ENCODE data around the gene TFAP2E.

TFAP2E gene

DNA sequence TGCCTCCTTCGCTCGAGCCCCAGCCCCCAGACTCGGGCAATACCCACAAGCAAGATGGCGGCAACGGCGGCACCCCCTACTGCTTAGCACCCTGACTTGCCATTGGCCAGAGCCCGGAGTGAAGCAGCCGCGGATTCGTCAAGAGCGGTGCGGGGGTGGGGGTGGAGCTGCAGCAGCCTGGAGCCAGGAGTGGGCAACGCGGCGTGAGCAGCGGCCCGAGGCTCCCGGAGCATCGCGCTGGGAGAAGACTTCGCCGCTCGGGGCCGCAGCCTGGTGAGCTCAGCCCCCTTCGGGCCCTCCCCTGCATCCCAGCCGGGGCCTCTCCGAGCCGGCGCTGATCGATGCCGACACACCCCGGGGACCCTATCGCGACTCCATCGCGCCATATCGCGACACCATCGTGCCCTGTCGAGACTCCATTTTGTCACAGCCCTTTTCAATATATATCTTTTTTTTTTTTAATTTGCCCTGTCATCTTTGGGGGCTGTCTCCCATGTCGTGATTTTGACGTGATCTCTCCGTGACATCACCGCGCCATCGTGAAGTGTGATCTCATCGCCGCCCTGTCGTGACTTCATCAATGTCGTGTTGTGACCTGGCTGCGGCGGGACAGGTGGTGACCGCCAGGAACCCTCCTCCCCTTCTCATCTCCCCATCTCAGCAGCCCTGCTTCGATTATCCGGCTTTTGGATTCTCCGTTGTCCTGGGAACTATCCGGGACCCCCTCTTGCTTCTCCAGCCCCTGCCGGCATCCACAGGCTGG, 15.3 kb upstream of the TFAP2E start, which contains the start of gene NCDN:
NCDN (plus strand) TSS at position 189 of the 763 bp plus-strand sequence; CDS start at position 581, 392 bp downstream.
- peak; percentile 100 for DNase-seq

DNA sequence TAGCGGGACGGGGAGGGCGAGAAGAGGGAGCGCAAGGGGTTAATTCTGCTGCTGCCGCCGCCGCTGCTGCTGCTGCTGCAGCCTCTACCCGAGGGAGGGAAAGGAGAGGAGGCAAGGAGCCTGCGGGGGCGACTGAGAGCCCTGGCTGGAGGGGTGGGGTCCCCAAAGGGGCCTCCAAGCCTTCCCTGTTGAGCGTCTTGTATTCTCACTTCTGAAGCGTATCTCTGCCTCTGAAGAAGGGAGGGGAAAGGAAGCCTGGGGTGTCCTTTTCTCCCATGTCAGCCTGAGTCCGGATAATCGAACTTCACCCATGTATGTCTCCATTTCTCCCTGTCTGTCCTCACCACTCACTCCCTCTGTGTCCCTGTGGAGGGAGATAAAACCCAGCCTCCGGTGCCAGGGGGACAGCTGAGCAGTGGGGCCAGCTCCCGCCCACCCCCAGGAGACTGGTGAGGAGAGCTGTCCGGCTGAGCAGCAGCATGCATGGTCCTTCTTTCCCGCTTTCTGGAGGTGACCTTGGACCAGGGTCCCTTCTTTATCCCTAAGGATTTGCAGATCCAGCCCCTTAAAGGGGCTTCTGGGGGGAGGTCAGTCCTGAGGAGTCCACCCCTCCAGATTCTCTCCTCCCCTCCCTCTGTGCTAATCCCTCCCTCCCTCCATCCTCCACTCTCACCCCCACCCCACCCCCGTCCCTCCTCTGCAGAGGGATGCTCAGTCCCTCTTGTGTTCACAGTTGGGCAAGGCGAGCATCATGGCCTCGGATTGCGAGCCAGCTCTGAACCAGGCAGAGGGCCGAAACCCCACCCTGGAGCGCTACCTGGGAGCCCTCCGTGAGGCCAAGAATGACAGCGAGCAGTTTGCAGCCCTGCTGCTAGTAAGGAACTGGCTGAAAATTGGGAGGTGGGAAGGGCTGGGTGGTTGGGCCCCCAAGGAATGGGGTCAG, 14.5 kb upstream of the TFAP2E start:
- DNase-seq, result peak; percentile 63

DNA sequence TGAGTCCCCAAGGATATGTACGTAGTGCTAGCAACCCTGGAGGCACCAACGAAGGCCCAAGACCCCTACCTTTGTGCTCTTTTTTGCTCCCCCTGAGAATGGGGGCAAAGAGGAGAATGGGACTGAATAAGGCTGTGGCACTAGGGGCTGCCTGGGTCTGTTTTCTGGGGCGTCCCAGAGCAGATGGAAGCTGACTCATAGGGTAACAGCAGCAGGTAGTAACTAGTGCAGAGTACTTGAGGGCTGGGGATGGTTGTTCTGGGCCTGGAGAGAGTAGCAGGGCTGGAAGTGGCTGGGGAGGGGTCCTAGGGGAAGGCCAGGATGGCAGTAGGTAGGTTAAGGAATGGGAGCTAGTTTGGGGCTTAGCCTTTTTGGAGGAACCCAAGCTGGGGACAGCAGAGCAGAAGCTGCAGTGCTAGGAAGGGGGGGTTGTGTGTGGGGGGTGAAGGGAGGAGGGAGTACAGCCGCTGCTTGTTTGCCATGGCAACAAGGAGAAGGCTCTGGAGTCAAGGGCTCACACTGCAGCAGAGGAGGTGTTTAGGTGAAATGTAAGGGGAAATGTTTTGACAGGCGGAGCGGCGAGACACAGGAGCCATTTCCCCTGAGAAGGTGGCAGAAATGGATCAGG, 13.7 kb upstream of the TFAP2E start:
- no peak for DNase-seq

DNA sequence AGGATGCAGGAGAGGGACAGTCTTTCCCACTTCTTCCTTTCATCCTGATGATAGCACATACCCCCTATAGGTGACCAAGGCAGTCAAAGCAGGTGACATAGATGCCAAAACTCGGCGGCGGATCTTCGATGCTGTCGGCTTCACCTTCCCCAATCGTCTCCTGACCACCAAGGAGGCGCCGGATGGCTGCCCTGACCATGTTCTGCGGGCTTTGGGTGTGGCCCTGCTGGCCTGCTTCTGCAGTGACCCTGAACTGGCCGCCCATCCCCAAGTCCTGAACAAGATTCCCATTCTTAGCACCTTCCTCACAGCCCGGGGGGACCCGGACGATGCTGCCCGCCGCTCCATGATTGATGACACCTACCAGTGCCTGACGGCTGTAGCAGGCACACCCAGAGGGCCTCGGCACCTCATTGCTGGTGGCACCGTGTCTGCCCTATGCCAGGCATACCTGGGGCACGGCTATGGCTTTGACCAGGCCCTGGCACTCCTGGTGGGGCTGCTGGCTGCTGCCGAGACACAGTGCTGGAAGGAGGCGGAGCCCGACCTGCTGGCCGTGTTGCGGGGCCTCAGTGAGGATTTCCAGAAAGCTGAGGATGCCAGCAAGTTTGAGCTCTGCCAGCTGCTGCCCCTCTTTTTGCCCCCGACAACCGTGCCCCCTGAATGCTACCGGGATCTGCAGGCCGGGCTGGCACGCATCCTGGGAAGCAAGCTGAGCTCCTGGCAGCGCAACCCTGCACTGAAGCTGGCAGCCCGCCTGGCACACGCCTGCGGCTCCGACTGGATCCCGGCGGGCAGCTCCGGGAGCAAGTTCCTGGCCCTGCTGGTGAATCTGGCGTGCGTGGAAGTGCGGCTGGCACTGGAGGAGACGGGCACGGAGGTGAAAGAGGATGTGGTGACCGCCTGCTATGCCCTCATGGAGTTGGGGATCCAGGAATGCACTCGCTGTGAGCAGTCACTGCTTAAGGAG, 12.6 kb upstream of the TFAP2E start:
- no peak for DNase-seq

DNA sequence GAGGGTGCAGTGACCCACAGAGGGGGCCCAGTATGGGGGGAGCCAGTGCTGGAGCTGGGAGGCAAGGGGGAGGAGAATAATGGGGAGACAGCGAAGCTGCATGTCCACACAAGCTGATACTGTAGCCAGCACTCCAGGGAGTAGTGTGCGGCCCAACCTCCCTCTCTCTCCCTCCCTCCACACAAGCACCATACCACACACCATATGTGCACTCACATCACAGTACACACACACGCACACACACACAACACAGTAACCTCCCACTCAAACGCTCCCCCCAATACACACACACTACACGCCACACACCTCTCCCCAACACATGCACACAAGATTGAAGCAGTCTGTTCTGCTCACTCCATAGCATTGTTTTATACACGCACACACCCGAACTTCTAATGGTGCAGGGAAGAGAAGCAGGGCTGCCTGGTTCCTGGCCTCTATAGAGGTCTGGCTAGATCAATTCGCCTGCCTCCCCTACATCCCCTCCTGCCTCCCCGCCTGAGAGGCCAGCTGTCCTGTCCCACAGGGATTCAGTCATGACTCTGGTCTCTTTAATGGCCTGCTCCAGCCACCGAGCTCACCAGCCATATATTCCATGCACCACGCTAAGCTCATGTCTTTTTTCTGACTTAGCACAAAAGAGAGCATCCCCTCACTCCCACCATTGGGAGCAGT, 11.7 kb upstream of the TFAP2E start:
- DNase-seq, result no peak

DNA sequence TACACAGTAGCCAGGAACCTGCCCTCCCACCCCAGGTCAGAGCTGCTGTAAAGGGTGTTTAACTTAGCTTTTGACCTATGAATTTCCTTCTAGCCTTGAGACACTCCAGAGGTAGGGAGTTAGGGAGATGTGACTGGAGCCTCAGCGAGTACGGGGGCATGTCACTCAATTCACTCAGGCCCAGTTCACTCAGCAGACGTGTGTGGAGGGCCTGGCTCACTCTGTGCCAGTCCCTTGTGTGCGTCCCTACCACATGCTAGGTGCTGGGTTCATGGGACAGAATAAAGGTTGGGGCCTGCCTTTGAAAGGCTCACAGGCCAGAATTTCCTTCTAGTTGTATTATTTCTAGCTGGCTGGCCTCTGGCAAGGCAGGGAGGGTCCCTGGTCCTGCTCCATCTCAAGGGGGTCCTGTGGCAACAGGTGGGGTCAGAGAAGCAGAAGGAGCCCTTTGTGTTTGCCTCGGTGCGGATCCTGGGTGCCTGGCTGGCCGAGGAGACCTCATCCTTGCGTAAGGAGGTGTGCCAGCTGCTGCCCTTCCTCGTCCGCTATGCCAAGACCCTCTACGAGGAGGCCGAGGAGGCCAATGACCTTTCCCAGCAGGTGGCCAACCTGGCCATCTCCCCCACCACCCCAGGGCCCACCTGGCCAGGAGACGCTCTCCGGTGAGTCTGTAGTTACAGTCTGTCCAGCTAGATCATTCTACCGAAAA, 11.0 kb upstream of the TFAP2E start:
- DNase-seq, result no peak

DNA sequence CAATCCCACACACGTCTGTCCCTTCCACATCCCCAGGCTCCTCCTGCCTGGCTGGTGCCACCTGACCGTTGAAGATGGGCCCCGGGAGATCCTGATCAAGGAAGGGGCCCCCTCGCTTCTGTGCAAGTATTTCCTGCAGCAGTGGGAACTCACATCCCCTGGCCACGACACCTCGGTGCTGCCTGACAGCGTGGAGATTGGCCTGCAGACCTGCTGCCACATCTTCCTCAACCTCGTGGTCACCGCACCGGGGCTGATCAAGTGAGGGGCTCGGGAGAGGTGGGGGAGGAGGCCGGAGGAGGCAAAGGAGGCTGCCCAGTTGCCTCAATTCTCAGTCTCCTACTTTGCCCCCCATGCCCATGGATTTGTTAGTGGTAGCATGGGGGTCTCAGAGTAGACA, 9.9 kb upstream of the TFAP2E start:
- DNase-seq, result no peak

DNA sequence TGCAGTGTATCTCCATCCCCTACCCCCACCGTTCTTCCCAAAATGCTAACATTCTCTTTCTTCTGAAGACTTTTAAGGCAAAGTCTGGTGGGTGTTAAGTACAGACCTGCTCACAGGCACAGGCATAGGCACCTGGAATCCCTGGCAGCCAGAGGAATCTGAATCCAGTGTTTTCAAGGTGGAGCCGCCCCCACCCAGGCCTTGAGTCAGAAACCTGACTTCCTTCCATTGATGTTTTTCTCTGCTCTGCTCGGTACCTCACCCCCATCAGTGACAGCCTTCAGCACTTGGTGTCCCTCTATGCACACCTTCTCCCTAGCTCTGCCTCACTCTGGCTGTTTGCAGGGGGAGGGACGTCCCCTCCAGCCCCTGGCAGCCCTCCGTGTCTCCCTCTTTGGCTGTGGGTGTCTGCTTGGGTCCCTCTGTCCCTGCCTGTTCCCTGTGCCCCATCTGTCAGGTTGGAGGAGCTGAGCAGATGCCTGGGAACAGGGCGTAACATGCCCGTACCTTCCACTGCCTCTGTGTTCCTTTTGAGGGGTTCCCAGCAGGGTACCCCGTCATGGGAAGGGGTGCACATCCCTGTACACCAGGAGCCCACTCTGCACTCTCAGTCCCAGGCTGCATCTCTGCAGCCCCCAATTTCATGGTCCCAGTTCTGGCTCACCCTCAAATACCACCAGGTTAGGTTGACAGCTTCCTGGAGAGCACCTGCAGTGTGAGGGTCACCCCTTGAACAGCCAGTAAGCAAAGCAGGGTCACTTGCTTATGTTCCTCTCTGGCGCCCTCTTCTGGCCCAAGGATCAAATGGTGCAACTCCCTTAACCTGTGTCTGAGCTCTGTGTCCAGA, 8.9 kb upstream of the TFAP2E start:
- DNase-seq, result peak; percentile 75

DNA sequence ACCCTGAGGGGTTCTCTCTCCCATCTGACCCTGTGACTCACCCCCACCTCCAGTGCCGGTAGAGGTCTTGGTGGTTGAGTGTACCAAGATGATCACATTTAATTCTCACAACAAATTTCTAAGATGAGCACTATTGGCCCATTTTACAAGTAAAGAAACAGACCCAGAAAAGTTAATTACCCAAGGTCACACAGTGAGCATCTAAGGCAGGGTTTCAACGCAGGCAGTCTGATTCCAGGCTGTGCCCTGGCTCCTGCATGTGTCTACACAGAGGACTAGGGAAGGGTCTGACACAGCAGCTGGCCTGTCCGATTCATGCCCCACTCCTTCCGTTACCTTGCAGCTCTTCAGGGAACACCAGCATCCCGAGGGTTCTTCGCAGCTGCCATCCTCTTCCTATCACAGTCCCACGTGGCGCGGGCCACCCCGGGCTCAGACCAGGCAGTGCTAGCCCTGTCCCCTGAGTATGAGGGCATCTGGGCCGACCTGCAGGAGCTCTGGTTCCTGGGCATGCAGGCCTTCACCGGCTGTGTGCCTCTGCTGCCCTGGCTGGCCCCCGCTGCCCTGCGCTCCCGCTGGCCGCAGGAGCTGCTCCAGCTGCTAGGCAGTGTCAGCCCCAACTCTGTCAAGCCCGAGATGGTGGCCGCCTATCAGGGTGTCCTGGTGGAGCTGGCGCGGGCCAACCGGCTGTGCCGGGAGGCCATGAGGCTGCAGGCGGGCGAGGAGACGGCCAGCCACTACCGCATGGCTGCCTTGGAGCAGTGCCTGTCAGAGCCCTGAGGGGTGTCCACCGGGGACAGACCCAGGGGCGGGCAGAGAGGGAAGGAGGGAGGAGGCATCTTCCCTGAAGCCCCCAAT, 8.0 kb upstream of the TFAP2E start:
- DNase-seq, result no peak

DNA sequence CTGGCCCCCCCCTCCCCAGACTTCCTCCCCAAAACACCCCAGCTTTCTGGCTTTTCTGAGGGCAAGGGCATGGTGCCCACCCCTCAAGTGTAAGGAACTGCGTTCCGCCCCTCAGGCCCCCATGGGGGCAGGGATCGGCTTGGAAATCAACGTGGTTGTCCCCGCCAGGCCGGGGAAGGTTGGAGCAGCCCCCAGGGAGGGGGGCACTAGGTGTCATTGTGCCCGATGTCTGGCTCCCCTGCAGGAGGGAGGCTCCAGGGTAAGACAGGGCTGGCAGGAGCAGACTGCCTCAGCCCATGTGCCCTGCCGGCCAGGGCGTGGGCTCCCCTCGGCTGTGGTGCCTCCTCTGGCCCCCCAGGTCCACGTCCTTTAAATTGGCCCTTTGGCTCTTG, 7.4 kb upstream of the TFAP2E start:
- DNase-seq, result no peak

DNA sequence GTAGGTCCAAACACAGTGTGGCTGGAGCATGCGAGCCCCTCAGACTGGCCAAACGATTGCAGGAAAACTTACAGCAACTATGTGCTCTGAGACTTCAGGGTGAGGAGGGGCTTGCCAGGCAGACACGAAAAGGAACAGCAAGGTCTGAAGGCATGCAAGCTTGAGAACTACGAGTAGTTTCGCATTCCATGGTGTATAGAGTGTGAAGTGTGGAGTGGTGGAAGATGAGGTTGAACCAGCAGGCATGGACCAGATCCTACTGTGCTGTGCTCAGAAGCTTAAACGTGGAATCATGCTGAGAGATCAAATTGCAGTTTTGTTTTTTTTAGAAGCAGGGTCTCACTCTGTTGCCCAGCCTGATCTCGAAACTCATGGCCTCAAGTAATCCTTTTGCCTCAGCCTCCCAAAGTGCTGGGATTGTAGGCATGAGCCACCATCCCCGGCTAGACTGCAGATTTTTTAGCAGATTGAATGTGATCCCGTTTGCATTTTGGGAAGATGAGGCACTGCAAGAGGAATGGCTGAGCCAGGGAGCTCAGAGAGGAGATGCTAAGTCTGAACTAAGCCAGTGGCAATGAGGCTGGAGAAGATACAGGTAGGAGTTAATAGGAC, 5.1 kb upstream of the TFAP2E start:
- DNase-seq, result no peak

DNA sequence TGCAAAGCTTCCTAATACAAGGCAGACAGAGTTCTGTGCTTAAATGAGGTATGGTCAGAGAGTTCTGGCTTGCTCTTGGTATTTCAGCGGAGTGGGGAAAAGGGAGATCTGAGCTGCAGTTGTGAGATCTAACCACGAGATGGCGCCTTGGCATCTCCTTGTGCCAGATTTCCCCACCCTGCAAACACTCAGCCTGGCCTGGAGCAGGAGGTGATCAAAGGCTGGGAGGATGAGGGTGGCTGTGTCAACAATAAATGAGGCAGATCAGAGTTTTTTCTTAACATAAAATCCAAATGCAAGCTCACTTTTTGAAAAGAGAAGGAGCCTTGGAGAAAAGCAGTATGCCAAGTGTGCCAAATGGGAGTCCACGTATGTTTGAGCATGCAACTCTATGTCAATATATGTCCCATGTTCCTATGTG, 4.1 kb upstream of the TFAP2E start:
- peak; percentile 62 for DNase-seq

DNA sequence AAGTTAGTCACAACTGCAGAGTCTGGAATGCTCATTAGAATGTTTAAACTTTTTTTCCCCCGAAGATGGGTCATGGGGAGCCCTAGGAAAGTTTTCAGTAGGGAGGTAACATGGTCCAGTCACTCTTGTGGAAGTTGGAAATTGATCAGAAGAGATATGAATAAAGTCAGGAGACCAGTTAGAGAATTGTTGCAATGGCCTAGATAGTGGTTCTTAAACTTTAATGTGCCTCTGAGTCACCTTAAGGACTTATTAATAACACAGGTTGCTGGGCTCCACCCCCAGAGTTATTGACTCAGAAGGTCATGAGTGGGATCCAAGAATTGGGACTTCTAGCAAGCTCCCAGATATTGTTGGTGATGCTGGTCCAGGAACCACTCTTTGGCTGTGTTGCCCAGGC, 3.2 kb upstream of the TFAP2E start:
- DNase-seq, result no peak

DNA sequence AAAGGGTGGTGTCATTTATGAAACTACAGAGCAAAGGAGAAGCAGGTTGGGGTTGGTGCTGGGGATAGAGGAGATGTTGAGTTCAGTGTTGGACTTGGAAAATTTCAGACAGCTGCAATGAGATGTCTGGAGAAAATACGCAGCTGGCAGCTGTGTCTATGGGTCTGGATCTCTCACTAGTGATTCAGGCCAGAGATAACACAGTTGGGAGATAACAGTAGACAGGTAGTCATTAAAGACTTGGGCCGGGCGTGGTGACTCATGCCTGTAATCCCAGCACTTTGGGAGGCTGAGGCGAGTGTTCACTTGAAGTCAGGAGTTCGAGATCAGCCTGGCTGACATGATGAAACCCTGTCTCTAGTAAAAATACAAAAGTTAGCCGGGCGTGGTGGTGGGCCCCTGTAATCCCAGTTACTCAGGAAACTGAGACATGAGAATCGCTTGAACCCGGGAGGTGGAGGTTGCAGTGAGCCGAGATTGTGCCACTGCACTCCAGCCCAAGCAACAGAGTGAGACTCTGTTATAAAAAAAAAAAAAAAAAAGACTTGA, 2.5 kb upstream of the TFAP2E start:
- DNase-seq, result no peak

DNA sequence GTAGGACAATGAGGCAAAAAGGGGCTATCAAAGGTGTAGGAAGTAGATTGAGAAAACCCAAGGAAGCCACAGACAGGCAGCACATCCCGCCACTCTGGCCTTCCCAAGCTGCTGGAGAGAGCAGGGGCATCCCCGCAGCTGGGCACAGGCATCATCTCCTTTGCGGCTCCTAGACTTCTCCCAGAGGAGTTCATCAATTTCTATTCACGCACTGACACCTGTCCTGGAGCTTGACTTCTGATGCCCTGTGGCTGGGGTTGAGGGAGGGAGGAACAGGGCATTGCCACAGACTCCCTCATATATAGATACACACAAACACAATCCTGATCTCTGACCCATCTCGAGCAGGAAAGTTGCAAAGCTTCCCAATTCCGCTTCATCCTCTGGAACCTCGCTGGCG, 1.9 kb upstream of the TFAP2E start:
- DNase-seq, result no peak

DNA sequence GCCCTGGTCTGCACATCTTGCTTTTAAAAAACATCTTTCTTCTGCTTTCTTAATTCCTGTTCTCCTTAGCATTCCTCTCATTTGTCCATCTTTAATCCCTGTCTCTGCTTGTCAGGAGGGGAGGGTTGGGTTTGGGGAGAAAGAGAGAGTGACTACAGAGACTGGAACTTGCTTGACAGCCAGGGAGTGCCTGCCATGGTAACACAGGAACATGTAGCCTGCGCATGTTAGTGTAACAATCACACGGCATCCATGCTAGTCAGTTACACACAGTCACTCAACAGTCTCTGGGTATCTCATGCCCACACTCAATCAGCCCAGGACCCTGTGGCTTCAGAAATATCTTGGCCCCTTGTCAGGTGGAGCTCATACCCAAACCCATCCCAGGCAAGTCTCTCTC, 818 bp upstream of the TFAP2E start:
- DNase-seq, result no peak

DNA sequence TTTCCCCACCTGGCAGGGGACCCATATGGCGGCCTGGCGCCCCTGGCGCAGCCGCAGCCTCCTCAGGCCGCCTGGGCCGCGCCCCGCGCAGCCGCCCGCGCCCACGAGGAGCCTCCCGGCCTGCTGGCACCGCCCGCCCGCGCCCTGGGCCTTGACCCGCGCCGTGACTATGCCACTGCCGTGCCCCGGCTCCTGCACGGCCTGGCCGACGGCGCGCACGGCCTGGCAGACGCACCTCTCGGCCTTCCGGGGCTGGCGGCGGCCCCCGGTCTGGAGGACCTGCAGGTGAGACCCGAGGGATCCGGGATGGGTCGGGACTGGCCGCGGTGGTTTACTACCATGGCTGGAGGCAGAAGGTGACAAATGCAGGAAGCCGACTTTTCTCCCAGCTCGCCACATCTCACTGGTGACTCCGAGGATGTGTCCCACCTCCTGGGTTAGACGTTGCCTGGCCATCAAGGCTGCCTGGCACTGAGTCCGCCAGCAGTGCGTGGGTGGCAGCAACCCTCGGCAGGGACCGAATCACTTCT, 1.1 kb downstream of the TFAP2E start:
- DNase-seq, result no peak
